HK-2 (cell line): ENCODE data around the gene IL17RC.
"Not testable (repeated sequence)": the region's sequence is repeated elsewhere in the genome, so short reads cannot be mapped to it uniquely, and the experiment has no call there.

ENCODE experiments used
- DNase-seq: peaks from one replicate; pipeline ENCODE4 v3.0.0-alpha.2; 2018; ENCODE audit not compliant: unreplicated experiment

The IL17RC gene, protein sequence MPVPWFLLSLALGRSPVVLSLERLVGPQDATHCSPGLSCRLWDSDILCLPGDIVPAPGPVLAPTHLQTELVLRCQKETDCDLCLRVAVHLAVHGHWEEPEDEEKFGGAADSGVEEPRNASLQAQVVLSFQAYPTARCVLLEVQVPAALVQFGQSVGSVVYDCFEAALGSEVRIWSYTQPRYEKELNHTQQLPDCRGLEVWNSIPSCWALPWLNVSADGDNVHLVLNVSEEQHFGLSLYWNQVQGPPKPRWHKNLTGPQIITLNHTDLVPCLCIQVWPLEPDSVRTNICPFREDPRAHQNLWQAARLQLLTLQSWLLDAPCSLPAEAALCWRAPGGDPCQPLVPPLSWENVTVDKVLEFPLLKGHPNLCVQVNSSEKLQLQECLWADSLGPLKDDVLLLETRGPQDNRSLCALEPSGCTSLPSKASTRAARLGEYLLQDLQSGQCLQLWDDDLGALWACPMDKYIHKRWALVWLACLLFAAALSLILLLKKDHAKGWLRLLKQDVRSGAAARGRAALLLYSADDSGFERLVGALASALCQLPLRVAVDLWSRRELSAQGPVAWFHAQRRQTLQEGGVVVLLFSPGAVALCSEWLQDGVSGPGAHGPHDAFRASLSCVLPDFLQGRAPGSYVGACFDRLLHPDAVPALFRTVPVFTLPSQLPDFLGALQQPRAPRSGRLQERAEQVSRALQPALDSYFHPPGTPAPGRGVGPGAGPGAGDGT

DNA sequence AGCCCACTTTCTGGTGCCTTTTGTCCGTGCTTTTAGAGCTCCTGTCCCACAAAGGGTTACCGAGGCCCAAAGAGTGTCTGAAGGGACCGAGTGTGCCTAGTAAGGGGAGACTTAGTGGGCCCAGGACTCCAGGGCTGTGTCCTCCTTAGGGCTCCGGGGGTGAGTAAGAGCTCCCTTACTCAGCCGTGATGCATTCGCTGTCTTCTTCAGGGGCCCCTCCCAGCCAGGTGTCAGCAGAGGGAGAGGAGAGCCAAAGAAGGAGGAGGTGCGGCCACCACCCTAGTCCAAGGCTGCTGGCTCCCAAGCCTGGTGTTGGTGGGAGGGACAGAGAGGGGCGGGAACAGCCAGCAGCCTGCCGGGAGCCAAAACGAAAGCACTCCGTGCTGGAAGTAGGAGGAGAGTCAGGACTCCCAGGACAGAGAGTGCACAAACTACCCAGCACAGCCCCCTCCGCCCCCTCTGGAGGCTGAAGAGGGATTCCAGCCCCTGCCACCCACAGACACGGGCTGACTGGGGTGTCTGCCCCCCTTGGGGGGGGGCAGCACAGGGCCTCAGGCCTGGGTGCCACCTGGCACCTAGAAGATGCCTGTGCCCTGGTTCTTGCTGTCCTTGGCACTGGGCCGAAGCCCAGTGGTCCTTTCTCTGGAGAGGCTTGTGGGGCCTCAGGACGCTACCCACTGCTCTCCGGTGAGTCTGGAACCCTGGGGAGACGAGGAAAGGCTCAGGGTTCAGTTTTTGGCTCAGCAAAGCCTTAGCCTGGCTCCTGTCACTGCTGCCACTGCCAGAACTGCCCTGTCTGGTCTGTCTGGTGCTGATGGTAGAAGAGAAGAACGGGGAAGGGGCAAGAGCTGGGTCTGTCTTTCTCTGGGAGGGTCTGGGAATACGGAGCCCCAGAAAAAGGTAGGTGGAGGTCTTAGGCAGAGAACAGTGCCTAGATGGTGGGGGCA lies at the start of gene IL17RC:
IL17RC (plus strand) TSS at position 365 of the 947 bp plus-strand sequence; CDS start at position 583, 218 bp downstream.
- peak; percentile 90 for DNase-seq

DNA sequence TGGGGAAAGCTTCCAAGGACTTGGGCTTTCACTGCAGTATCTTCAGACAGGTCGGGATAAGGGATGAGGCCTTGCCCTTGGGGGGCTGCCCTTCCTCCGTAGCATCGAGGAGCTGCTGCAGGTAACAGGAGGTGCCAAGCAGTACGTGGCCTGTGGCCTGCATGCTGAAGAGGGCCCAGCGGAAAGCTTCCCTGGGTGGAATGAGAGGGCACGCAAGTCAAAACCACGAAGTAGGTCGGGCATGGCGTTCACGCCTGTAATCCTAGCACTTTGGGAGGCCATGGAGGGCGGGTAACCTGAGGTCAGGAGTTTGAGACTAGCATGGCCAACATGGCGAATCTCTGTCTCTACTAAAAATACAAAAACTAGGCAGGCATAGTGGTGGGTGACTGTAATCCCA lies 49.8 kb upstream of the IL17RC start:
- DNase-seq: no peak

DNA sequence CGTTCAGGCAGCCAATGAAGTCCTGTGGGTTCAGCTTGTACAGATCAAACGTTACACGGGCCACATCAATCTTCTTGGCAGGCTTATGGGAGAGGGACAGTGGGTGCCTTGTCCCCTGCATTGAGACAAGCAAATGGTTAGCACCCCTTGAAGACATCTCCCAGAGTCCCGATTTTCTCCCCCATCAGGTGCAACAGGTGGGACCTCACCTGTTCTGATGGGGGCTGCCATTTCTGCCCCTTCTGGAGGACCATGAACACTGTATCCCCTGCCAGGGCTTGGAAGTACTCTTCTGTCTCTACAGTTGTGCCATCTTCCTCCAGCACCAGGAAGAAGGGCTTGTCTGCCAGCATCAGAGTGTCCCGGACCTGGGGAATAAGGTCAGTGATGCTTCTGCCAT lies 46.9 kb upstream of the IL17RC start:
- DNase-seq: no peak

DNA sequence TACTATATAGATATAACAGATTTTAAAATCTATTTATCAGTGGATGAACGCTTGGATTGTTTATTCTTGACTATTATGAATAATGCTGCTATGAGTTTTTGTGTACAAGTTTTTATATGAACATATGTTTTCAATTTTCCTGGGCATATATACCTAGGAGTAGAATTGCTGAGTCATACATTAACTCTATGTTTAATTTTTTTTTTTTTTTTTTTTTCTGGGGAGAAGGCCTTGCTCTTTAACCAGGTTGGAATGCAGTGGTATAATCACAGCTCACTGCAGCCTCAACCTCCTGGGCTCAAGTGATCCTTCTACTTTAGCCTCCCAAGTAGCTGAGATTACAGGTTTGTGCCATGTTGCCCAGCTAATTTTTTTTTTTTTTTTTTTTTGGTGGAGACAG lies 45.9 kb upstream of the IL17RC start:
- DNase-seq: no peak

DNA sequence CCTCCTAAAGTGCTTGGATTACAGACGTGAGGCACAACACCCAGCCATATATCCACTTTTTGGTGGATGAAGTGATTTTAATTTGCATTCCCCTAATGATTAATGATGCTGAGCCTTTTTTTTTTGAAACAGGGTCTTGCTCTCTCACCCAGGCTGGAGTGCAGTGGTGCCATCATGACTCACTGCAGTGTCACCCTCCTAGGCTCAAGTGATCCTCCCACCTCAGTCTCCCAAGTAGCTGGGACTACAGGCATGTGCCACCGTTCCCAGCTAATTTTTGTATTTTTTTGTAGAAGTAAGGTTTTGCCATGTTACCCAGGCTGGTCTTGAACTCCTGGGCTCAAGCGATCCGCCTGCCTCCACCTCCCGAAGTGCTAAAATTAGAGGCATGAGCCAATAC lies 44.8 kb upstream of the IL17RC start:
- DNase-seq: not testable (repeated sequence)

DNA sequence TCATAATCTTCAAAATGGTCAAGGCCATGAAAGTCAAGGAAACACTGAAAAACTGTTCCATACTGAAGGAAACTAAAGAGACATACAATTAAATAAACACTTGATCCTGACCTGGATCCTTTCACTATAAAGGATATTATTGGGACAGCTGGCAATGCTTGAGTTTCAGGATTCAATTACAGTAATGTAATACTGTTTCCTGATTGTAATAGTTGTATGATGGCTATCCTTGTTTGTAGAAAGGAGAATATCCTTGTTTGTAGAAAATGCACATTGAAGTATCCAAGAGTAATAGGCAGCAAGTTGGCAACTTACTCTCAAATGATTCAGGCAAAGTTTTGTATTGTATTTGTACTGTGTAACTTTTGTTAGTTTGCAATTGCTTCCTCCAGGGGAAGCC lies 41.5 kb upstream of the IL17RC start:
- no peak for DNase-seq

DNA sequence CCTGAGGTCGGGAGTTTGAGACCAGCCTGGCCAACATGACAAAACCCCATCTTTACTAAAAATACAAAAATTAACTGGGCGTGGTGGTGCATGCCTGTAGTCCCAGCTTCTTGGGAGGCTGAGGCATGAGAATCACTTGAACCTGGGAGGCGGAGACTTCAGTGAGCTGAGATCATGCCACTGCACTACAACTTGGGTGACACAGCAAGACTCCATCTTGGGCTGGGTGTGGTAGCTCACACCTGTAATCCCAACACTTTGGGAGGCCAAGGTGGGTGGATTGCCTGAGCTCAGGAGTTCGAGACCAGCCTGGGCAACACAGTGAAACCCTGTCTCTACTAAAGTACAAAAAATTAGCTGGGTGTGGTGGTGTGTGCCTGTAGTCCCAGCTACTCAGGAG lies 40.6 kb upstream of the IL17RC start:
- not testable (repeated sequence) for DNase-seq

DNA sequence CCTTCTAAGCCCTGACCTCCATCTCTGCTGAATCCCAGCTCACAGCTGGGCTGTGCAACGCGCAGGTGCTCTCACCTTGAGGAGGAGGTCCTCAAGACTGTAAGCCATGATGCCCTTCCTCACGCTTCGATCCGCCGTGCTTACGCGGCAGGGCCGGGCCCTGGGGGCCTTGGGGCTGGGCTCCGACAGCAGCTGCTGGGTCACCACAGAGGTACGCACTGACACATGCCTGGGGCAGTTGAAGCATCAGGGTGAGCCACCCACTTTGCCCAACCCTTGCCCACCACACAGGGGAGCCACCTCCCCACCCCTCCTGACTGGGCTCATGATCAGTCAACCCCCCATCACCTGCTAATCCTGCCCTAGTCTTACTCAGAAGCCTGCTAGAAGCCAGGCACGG lies 39.9 kb upstream of the IL17RC start:
- DNase-seq: no peak

DNA sequence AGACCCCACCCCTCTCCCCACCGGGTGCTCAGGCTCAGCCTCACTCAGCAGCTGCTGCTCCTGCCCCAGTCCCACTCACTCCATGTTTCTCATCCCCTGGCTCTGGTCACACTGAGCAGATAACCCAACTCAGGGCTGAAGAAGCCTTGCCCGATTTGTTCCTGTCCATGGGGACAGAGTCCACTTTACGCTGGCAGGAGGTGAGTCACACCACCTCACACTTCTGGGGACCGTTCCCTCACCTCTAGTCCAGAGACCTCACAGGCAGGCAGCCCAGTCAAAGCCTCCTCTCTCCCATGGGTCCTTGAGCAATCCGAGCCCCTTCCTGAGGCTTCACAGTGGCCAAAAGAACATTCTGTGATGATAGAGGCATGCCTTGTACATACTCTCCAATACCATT lies 38.2 kb upstream of the IL17RC start:
- DNase-seq: no peak

DNA sequence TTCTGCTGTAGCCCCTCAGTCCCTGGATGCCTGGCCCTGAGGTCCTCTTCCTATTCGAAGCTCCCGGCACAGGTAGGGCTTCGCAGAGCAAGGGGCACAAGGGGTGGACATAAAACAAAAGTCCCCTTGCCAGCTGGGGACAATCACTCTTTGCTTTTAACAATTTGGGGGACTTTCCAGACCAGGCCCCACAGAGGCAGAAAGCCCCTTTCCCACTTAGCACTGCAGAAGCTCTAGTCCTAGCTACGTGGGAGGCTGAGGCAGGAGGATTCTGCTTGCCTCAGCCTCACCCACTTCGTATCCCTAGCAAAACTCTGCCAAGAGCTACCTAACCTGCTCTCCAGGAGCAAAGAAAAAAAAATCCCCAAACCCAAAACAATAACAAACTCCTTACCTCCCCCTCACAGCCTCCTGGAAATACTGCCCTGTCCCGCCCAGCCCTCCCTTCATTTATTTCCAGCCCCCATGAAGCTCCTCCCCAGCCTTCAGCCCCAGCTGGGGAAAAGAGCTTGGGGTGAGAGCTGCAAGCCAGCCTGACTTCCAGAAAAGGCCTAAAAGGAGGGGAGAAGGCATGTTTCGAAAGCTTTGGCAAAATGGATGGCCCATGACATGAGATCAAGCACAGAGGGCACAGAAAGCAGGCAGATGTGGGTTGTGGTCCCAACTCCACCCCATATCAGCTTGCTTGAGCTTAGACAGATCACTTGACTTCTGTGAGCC lies 36.9 kb upstream of the IL17RC start, which contains the start of gene CIDEC:
CIDEC (minus strand) TSS at position 424 of the 720 bp plus-strand sequence. CDS start 1,767 bp downstream, outside the sequence.
- no peak for DNase-seq

DNA sequence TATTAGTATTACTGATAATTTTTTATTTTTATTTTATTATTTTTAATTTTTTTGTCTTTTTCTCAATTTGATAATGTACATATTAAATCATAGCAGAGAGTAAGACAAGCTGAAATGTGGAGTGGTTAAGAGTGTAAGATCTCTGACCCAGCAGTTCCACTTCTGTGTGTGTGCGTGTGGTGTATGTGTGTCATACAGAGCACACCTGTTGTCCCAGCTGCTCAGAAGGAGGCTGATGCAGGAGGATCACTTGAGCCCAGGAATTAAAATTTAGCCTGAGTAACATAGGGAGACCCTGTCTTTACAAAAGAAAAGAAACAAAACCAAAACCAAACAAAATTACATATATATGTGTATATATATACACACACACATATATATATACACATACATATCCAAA lies 35.5 kb upstream of the IL17RC start:
- no peak for DNase-seq

DNA sequence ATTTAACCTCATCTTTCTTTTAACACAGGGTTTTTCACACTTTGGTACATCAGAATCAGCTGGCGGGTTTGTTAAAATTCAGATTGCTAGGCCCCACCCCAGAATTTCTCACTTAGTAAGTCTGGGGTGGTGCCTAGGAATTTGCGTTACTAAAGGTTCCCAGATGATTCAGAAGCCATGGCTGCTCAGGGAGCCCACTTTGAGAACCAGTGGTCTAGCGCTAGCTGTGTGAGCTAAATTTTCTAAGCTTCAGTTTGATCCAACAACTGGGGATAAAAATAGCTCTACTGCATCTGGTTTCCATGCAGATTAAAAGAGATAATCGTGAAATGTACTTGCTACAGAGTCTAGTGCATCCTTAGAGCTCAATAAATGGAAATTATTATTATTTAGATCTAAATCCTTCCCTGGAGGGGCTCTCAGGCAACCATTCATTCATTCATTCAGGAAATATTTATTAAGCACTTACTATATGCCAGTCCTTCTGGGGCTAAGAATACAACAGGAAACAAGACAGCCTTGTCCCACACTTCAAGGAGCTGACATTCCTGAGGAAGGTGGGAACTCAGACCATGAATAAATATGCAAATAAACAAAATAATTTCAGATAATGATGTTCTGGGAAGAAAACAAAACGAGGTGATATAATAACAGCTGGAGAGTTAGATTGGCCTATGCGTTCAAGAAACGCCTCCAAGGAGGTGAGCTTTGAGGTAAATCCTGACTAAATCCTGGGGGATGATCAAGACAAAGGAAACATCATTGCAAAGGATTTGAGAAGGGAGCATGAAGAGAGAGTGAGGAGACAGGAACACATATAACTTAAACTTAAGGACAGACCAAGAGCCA lies 33.0 kb upstream of the IL17RC start:
- no peak for DNase-seq

DNA sequence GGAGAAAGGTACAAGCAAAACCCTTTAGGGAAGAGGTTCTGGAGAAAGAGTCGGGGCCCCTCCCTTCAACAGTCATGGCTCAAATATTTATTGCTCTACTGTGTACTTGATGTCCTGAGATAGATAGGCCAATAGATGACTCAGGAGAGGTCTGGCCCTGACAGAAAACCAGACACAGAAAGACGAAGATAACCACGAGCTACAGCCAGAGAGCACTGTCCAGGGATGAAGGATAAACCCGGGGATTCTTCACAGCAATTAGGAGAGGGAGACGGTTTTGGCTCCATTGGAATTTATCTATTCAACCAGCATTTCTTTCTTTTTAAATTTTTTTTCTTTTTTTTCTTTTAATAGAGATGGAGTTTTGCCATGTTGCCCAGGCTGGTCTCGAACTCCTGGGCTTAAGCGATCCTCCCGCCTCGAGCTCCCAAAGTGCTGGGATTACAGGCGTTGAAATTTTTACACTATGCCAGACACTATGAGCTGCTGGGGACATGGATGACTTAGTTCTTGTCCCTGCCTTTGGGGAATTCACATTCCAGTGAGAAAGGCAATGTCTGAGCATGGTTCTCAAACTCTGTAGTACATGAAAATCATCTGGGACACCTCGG lies 32.2 kb upstream of the IL17RC start:
- DNase-seq: no peak

DNA sequence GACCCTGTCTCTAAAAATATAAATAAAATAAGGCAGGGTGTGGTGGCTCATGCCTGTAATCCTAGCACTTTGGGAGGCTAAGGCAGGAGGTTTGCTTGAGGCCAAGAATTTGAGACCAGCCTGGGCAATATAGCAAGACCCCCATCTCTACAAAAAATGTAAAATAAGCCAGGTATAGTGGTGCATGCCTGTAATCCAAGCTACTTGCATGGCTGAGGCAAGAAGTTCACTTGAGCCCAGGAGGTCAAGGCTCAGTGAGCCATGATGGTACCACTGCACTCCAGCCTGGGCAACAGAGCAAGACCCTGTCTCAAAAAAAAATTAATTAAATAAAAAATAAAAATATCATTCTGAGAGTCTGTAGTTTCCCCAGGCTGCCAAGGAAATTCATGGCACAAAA lies 30.6 kb upstream of the IL17RC start:
- DNase-seq: no peak

DNA sequence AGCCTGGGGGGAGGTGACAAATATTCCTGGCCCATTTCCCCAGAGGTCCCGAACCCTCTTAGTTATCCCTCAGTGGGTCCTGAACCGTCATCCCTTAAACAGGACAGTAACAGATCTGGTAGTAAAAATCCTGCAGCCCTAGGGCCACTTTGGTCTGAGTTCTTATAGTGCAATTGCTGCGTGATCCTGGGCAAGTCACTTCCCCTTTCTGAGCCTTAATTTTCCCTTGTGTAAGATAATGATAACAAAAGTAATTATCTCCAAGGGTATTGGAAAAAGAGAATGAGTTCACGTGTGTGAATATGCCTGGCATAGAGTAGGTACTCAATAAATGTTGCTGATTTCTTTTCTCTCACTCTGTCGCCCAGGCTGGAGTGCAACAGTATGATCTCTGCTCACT lies 29.4 kb upstream of the IL17RC start:
- DNase-seq: no peak

DNA sequence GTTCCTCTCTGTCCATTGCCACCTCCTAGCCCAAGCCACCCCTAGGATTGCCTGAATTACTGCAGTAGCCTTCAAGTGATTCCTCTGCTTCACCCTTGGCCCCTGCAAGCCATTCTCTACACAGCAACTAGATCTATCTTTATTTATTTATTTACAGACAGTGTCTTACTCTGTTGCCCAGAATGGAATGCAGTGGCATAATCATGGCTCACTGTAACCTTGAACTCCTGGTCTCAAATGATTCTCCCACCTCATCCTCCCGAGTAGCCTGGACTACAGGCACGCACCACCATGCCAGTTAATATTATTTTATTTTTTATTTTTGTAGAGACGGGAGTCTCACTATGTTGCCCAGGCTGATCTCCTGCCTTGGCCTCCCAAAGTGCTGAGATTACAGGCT lies 28.4 kb upstream of the IL17RC start:
- DNase-seq: no peak

DNA sequence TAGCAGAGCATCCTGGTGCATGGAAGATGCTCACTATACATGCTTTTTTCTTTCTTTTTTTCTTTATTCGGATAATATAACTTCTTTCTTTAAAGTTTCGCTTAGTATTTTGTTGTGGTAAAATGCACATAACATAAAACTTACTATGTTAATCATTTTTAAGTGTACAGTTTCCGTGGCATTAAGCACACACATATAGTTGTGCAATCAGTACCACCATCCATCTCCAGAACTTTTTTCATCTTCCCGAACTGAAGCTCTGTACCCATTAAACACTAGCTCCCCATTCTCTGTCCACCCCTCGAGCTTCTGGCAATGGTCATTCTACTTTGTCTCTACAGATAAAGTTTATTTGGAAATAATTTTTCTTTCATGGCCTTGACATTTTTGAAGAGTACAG lies 27.5 kb upstream of the IL17RC start:
- no peak for DNase-seq

DNA sequence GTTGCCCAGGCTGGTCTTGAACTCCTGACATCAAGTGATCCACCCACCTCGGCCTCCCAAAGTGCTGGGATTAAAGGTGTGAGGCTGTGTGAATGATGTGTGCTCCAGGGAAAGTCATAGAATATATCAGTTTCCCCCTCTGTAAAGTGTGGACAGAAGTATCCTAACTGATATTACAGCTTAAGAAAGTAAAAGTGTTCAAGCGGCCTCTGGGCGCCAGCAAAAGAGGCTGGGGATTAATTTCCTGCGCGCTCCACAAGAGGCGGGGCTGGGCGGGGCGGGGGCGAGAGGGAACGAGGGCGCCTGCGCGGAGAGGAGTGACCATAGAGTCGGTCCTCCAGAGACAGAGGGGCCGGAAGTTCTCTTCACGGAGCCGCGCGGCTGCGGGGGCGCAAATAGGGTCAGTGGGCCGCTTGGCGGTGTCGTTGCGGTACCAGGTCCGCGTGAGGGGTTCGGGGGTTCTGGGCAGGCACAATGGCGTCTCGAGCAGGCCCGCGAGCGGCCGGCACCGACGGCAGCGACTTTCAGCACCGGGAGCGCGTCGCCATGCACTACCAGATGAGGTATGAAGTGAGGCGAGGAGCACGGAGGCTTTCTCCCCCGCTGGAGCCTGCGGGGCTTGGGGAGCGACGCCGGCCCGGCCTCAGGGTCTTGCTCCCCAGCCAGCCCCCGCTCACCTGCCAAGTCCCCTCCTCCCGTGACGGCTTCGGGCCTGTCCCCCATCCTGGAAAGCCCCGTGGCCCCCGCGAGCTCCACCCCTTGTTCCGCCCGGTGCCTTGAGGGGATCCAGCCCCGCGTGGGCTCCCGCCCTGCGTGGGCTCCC lies 26.4 kb upstream of the IL17RC start, which contains the start of gene JAGN1:
JAGN1 (plus strand) TSS at position 362 of the 823 bp plus-strand sequence; CDS start at position 475, 113 bp downstream.
- peak; percentile 87 for DNase-seq

DNA sequence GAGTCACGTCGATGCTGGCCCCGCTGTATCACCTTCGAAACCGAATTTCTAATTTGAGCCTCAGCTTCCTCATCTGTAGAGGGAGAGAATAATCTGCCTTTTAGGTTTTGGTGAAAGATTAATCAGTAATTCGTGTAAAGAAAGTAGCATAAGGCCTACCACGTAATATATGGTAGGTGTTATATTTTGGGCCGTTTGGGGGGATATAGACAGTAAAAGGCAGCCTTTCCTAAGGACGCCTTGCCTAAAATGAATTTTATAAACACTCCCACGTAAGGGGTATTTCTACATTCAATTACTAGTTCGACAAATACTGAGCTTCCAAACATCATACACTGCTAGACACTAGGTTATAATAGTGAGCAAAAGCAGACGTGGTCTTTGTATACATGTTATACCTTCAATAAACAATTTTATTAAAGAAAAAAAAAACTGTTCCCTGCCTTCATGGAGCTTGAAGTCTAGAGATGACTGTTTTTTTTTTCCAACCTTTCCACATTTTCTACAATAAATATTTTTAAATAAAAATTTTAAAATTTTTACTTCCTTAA lies 25.8 kb upstream of the IL17RC start:
- no peak for DNase-seq
